Astrocyte of the hippocampus (primary cell): ENCODE measurements around the gene MYO9B.
"Not testable (repeated sequence)": the region's sequence is repeated elsewhere in the genome, so short reads cannot be mapped to it uniquely, and the experiment has no call there.

Source experiments
- DNase-seq: peaks from one replicate; pipeline ENCODE4 v3.0.0; 2011; ENCODE audit warnings: low read depth, low spot score

Gene MYO9B

DNA sequence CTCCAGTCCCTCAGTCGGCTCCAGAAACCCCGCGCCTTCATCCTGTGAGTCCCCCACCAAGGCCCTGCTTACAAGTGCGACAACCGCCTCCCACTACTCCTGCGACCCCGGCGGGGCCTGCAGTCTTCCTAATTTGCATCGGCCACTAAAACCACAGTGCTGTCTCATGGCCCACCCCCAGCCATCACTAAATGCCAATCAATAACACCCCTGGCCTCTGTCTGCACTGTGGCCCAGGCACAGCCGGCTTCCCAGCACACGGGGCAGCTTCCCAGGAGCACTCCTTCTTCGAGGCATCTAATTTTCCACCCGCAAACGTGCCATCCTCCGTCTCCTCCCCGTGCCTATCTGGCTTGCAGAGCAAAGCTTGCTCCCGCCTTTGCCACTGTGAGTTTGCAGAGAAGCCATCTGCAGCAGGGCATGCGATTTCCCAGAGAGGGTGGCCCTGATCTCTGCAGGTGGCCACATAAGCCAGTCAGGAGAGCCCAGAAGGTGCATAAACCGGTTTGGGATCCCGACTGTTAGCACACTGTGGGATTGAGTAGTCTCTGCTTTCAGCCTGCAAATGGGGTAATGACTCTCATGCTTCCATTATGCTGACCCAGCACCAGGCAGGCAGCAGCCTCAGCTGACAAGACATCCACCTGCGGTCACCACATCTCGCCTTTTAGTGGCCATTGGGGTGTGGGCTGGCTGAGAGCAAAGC is 105.6 kb downstream of the MYO9B start:
- no peak for DNase-seq

DNA sequence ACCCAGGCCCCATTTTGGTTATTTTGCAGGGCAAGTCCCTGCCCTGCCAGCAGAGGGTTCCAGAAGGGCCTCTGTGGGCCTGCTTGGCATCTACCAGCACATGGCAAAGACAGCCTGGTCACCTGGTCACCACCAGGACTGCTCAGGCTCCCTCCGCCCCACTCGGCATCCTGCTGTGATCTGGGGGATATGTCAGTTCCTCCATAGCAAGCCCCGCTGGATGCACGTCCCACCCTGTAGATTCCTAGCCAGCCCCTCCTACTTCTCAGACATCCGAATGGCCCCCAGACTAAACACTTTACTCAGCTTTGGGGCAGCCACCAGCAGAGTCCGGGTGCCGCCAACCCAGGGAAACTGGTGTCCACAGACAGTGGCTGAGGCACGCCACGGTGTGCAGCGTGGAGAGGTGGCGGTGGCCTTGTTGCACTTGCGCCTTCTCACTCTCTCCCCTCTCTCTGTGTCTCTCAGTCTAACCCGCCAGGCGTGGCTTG is 107.7 kb downstream of the MYO9B start:
- no peak for DNase-seq

DNA sequence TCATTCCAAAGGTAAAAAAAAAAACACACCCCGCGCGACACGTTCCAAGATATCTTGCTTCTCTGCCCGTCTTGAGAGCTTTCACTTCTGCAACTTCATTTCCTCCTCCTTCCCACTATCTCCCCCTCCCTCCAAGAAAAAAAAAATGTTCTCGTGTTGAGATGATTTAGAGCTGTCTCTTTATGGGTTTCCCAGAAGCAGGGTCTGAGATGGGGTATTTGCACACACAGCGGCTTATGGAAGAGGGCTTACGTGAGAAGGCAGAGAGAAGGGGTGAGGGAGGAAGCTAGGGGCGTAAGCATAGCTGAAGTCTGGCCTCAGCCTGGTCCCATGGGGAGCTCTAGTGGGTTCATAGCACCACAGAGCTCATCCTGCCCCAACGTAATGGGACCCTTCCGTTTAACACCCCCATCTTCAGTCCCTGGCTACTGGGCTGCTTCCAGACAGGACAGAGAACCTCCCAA is 108.3 kb downstream of the MYO9B start:
- DNase-seq: no peak

DNA sequence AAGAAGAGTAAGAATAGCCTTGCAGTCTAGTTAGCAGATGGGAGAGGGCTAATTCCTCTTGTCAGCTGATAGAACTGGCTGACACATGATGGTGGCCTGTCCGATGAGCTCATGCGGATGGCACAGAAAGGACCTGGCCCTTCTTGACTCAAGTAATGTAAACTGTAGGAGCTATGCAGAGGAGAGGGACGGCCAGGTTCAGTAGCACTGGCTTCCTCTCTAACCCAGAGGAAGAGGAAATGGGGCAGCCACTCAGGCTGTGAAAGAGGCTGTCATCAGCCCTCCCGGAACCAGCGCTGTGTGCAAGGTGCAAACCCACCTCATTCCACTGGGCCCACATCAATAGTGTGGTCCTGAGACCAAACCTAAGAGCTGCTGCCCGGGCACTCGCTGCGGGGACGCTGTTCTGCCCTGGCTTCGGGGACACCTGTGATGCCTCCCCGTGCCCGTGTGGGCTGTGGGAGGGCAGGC is 108.8 kb downstream of the MYO9B start:
- no peak for DNase-seq

DNA sequence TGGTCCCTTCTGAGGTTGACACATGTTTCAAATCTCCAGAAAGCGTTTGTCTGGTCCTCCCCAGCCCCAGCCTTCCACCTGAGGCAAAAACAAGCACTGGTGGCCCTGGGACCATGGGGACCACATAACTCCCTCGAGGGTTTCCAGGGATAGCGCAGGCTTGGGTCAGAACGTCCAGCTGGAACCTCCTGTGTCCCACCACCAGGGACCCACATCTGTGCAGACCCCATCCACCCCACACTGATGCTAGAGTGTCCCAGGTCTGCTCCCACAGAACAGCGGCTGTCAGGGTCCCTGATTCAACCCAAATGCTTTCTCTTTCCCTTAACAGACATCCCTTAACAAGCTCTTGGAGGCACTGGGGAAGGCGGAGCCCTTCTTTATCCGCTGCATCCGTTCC is 110.0 kb downstream of the MYO9B start:
- DNase-seq: no peak

DNA sequence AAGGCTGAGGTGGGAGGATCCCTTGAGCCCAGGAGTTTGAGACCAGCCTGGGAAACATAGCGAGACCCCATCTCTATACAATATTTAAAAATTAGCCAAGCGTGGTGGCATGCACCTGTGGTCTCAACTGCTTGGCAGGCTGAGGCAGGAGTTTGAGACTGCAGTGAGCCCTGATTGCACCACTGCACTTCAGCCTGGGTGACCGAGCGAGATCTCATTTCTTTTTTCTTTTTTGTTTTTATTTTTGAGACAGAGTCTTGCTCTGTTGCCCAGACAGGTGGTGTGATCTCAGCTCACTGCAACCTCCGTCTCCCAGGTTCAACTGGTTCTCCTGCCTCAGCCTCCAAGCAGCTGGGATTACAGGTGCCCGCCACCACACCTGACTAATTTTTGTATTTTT is 116.2 kb downstream of the MYO9B start:
- DNase-seq: not testable (repeated sequence)

DNA sequence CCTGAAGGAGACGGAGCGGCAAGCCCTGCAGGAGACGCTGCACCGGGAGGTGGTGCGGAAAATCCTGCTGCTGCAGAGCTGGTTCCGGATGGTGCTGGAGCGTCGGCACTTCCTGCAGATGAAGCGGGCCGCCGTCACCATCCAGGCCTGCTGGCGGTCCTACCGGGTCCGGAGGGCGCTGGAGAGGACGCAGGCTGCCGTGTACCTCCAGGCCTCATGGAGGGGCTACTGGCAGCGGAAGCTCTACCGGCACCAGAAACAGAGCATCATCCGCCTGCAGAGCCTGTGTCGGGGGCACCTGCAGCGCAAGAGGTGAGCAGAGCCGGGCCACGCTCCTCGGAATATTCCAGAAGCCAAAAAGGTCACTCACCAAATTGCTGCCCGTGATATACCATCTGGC is 117.2 kb downstream of the MYO9B start:
- no peak for DNase-seq

DNA sequence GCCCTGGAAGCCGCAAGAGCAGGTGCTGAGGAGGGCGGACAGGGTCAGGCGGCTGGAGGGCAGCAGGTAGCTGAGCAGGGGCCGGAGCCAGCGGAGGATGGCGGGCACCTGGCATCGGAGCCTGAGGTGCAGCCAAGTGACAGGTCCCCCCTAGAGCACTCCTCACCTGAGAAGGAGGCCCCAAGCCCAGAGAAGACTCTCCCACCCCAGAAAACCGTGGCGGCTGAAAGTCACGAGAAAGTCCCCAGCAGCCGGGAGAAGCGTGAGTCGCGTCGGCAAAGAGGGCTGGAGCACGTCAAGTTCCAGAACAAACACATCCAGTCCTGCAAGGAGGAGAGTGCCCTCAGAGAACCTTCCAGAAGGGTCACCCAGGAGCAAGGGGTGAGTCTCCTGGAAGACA is 119.0 kb downstream of the MYO9B start:
- no peak for DNase-seq

DNA sequence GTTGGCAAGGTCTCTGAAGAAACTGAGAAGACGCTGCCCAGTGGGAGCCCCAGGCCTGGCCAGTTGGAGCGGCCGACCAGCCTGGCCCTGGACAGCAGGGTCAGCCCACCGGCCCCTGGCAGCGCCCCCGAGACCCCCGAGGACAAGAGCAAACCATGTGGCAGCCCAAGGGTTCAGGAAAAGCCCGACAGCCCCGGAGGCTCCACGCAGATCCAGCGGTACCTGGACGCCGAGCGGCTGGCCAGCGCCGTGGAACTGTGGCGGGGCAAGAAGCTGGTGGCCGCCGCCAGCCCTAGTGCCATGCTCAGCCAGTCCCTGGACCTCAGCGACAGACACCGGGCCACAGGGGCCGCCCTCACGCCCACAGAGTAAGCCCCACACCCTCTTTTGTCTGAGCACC is 119.5 kb downstream of the MYO9B start:
- no peak for DNase-seq

DNA sequence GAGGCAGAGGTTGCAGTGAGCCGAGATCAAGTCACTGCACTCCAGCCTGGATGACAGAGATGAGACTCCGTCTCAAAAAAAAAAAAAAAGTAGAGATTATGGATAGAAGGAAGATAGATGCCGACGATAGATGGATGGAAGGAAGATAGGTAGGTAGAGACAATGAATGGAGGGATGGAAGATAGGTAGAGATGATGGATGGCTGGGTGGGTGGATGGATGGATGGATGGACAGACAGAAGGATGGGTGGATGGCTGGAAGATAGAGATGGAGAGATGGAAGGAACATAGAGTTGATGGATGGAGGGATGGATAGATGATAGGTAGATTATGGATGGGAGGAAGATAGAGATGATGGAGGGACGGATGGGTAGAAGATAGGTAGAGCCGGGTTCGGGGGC is 121.0 kb downstream of the MYO9B start:
- no peak for DNase-seq

DNA sequence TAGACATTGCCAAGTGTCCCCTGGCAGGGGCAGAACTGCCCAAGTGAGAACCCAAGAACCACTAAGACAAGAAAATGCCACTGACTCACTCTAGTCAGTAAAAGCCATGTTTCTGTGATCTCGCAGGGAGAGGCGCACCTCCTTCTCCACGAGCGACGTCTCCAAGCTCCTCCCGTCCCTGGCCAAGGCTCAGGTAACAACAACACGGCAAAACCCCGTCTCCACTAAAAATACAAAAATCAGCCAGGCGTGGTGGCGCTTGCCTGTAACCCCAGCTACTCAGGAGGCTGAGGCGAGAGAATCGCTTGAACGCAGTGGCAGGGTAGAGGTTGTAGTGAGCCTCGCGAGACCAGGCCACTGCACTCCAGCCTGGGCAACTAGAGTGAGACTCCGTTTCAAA is 122.1 kb downstream of the MYO9B start:
- no peak for DNase-seq

DNA sequence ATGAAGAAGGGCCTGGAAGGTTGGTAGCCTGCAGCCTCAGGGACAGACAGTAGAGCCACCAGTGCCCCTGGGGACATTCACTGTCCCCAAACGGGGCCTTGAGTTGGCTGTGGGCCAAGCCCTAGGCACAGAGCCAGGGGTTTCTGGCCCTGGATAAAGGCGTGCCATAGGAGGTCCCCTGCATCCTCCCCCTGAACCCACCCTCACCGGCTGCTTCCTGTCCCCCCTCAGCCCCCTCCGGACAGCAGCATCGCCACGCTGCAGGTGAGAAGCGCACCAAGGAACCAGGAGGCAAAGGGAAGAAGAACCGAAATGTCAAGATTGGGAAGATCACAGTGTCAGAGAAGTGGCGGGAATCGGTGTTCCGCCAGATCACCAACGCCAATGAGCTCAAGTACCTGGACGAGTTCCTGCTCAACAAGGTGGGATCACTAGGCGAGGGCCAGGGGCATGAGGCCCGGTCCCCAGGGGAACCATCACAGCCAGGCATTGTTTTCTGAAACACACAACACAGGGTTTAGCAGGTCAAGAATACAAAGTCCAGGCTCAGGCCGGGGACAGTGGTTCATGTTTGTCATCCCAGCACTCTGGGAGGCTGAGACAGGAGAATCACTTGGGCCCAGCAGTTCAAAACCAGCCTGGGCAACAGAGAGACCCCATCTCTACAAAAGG is 125.0 kb downstream of the MYO9B start:
- no peak for DNase-seq

DNA sequence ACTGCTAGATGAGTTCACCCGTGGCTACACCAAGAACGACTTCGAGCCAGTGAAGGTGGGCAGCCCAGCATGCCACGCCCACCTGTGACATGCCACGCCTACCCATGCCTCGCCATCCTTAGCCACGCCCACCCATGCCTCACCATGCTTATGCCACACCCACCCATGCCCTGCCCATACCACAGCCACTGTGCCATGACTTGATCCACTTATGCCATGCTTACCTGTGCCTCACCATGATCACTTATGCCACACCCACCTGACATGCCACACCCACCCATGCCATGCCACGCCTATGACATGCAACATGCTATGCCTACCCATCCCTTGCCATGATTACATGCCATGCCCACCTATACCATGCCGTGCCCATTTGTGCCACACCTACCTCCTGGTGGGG is 126.7 kb downstream of the MYO9B start:
- DNase-seq: no peak

DNA sequence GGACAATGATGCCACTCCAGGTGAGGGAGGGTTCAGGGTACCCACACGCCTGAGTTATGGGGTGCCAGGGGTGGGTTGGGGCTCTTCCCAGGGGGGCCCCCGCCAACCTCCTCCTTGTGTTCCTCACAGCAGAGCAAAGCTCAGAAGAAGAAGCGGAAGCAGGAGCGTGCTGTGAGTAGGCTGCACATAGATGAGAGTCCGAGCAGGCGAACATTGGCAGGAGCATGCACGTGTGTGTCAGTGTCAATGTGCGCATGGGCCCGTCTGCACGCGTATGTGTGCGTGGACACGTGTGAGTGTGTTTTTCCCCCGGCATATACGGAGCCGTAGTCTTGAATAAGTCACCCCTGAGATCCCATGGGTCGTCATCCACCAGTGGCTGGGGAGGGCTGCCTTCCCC is 127.1 kb downstream of the MYO9B start:
- DNase-seq: no peak

DNA sequence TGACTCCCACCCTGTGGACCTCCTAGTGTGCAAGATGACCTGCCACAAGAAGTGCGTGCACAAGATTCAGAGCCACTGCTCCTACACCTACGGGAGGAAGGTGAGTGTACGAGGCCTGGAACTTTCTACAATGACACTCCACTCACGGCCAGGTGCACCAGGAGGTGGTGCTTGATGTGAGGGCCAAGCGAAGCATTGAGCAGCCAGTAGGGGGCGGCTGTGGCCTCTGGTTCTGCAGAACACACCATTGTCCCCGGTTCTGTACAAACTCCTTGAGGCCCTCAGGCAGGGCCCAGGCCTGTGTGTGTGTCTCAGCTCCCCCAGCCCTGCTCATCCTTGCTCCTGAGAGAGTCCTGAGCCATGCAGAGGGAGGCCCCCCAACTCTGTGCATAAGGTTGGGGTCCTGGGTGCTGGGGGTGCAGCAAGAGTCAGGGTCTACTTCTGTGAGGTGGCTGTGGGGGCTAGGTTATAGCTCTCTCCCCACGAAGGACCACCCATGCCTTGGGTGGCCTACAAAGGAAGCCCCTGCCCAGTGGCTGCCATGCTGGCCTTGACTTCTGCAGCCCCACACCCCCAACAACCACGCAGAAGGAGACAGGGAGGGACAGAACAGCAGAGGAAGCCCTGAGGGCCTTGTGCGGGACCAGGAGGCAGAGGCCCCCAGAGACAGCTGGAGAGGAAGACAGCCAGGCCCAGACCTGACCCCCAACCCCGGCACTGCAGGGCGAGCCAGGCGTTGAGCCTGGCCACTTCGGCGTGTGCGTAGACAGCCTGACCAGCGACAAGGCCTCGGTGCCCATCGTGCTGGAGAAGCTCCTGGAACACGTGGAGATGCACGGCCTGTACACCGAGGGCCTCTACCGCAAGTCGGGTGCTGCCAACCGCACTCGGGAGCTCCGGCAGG is 129.9 kb downstream of the MYO9B start:
- peak; percentile 70 for DNase-seq

DNA sequence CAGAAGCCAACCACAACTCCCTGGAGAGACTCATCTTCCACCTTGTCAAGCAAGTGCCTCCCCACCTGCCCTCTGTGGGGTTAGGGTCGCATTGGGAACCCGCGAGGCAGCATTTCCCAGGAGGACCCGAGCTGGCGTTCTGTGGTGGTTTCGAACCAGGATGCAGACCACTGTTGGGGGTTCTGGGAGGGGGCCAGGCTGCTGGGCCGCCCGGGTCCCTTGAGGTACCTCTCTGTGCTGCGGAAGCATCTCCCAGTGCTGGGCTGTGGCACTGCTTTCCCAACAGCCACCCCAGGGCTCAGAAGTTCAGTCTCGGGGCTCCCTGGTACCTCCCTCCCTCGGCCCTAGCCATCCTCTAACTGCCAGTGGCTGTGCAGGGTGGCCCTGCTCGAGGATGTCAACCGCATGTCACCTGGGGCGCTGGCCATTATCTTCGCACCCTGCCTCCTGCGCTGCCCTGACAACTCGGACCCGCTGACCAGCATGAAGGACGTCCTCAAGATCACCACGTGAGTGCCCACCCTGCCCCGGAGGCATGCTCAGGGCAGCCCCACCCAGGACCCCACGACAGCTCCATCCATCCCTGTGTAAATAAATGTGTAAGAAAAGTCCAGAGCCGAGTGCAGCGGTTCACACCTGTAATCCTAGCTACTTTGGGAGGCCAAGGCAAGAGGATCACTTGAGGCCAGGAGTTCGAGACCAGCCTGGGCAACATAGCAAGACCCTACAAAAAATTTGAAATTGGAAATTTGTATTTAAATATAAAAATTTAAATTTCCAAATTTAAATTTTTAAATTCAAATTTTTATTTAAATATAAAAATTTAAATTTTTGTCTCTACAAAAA is 131.4 kb downstream of the MYO9B start:
- DNase-seq: no peak

DNA sequence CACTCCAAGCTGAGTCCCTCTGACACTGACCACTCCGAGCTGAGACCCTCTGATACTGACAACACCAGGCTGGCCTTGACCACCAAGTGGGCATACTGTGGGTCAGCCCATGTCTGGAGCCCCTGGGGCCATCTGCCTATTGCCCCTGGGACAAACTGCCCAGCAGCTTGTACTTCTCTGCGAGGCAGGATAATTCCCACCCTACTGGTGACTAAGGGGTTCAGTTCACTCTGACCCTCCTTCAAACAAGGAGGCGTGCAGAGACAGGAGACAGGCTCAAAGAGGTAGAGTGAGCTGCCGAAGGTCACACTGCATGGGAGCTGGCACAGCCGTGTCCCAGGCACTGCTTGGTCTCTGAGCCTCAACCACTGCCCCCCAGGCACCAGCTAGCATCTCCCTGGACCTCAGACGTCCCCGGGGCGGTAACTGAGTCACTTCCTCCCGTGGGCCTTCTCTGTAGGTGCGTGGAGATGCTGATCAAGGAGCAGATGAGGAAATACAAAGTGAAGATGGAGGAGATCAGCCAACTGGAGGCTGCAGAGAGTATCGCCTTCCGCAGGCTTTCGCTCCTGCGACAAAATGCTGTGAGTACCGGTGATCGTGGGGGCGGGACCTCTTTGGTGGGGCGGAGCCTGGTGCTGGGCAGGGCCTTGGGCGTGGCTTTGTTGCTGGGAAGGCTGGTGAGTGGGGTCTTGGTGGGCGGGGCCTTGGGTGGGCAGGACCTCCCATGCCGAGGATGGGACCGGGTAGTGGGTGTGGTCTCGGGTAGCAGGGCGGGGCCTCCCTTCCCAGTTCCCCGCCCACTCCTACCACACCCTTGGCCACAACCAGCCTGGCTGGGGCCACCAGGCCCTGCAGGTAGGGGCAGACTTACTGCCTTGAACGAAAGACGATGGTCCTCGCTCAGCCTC is 133.8 kb downstream of the MYO9B start:
- peak; percentile 42 for DNase-seq

DNA sequence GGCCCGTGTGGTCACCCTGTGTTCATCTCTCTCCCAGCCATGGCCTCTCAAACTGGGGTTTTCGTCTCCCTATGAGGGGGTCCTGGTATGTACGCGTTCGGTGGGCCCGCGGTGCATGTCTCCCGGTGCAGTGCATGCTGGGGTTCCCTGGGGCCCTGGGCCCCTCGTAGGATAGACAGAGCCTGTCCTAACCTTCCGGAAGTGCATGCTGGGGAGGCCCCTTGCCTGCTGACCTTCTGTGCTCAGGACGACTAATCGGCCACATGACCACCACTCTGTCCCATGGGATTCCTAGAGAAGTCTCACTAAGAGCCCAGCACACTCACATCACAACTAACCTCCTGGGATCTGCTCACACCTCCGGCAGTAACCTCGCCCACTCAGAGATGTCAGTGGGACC is 134.7 kb downstream of the MYO9B start:
- DNase-seq: no peak

DNA sequence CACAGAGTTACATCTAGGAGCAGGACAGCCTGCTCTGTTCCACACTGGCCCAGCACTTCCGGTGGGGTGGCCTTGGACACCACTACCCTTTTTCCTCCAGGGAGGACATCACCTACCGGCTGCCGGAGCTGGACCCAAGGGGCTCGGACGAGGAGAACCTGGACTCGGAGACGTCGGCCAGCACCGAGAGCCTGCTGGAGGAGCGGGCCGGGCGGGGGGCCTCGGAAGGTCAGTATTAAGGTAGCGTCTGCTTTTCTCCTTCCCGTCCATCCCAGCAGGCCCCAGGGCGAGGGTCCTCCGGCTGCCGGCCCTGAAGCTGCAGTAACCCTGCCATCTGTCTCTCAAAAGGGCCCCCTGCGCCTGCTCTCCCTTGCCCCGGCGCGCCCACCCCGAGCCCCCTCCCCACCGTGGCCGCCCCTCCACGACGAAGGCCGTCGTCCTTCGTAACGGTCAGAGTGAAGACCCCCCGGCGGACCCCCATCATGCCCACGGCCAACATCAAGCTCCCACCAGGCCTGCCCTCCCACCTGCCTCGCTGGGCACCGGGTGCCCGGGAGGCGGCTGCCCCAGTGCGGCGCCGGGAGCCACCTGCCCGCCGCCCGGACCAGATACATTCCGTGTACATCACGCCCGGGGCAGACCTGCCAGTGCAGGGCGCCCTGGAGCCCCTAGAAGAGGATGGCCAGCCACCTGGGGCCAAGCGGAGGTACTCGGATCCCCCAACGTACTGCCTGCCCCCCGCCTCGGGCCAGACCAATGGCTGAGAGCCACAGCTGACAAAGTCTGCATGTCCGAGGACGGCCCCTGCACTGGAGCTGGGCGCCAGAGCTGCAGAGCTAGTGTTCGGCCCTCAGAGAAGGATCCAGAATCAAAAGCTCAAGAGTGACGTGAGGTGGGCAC is 136.2 kb downstream of the MYO9B start:
- DNase-seq: no peak
